ENCODE measurements around the gene CSTB.

DNA sequence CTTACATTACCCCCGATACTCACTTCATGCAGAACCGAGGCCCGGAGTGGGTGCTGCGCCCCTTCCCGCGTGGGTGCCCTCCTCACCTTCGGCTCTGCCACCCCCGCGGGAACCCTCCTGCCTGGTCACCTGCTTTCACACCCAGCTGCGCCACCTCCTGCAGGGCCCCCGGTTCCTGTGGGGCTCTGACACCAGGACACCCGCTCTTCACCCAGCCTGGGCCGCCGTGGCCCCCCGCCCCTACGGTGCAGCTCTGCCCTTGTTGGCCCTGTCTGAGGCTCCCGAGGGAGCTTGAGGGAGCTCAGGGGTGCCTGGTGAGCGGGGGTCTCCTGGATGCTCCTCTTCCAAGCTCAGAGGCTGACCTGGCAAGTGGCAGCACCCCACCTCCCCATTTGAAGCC lies 32.3 kb upstream of the CSTB start:
- TF ChIP-seq, protein P1, sequence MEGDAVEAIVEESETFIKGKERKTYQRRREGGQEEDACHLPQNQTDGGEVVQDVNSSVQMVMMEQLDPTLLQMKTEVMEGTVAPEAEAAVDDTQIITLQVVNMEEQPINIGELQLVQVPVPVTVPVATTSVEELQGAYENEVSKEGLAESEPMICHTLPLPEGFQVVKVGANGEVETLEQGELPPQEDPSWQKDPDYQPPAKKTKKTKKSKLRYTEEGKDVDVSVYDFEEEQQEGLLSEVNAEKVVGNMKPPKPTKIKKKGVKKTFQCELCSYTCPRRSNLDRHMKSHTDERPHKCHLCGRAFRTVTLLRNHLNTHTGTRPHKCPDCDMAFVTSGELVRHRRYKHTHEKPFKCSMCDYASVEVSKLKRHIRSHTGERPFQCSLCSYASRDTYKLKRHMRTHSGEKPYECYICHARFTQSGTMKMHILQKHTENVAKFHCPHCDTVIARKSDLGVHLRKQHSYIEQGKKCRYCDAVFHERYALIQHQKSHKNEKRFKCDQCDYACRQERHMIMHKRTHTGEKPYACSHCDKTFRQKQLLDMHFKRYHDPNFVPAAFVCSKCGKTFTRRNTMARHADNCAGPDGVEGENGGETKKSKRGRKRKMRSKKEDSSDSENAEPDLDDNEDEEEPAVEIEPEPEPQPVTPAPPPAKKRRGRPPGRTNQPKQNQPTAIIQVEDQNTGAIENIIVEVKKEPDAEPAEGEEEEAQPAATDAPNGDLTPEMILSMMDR (IDR thresholded peaks at IDR 0.05; ENCODE audit: low read length): no peak
- TF ChIP-seq EZH2 (optimal IDR thresholded peaks at IDR 0.05; ENCODE audit: low read depth, low read length): no peak

All from MM.1S (cell line).